ENCODE results near the gene ARL4C.

- TF ChIP-seq, protein P1, sequence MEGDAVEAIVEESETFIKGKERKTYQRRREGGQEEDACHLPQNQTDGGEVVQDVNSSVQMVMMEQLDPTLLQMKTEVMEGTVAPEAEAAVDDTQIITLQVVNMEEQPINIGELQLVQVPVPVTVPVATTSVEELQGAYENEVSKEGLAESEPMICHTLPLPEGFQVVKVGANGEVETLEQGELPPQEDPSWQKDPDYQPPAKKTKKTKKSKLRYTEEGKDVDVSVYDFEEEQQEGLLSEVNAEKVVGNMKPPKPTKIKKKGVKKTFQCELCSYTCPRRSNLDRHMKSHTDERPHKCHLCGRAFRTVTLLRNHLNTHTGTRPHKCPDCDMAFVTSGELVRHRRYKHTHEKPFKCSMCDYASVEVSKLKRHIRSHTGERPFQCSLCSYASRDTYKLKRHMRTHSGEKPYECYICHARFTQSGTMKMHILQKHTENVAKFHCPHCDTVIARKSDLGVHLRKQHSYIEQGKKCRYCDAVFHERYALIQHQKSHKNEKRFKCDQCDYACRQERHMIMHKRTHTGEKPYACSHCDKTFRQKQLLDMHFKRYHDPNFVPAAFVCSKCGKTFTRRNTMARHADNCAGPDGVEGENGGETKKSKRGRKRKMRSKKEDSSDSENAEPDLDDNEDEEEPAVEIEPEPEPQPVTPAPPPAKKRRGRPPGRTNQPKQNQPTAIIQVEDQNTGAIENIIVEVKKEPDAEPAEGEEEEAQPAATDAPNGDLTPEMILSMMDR (IDR thresholded peaks at IDR 0.05) = no peak
- no peak for TF ChIP-seq POLR2AphosphoS5 (IDR thresholded peaks at IDR 0.05)
- TF ChIP-seq POLR2A (IDR thresholded peaks at IDR 0.05) = no peak
Observed at GRCh38 chr2:234469251-234469845, 27.5 kb downstream of the ARL4C start.
